ENCODE measurements around the gene TMPRSS11F. TPM values are rescaled to one million over a fixed set of nuclear protein-coding genes. Genes with fewer than 3 reads are reported as not detected.

The TMPRSS11F gene
- not detected in 2 replicates for total RNA-seq

GRCh38 chr4:68129793-68130192, at the start of gene TMPRSS11F:
TMPRSS11F (minus strand) TSS chr4:68129869; CDS start chr4:68129820, 49 bp downstream.

Other genes with a start within 250 kb of the TMPRSS11F start
- not detected in 2 replicates for gene TMPRSS11D, start 245.9 kb downstream of the TMPRSS11F start, total RNA-seq
- not detected in 2 replicates for gene TMPRSS11A, start 166.4 kb downstream of the TMPRSS11F start, total RNA-seq
- not detected in 2 replicates for gene TMPRSS11B, start 115.8 kb upstream of the TMPRSS11F start, total RNA-seq
- 20.8 and 49.0 TPM in 2 replicates for gene YTHDC1, start 220.2 kb upstream of the TMPRSS11F start, total RNA-seq